ENCODE measurements around the gene HYCC1. TPM values are rescaled to one million over a fixed set of nuclear protein-coding genes. Genes with fewer than 3 reads are reported as not detected.
"Not testable (repeated sequence)": the region's sequence is repeated elsewhere in the genome, so short reads cannot be mapped to it uniquely, and the experiment has no call there.

HYCC1 gene
- total RNA-seq = 10 to 100 TPM; 19.5 to 19.7 TPM

- CTCF ChIA-PET = interaction anchor here (2.5 kb wide), 1 partner anchor 41 kb away, joined by 7 read pairs; no protein-coding TSS in a partner anchor
Observed at GRCh38 chr7:23013715-23014649, at the start of gene HYCC1. HYCC1 (minus strand) TSS chr7:23014130; CDS start chr7:22991111, 23,019 bp downstream.

GRCh38 chr7:23062452-23062851 lies 48.5 kb upstream of the HYCC1 start:
- H3K4me3 Mint-ChIP-seq = no peak overlapping the region
- no peak for DNase-seq
- H3K27me3 Mint-ChIP-seq (ENCODE audit: low read depth) = no peaks in the 10 kb centered on the region
- H3K9me3 Mint-ChIP-seq = no peaks in the 10 kb centered on the region
- no peaks in the 10 kb centered on the region for H3K36me3 Mint-ChIP-seq (ENCODE audit: low read depth)
- H3K4me1 Mint-ChIP-seq (ENCODE audit: low read depth) = no peaks in the 10 kb centered on the region
- H3K27ac Mint-ChIP-seq = no peak overlapping the region
- intact Hi-C loops (cut with micrococcal nuclease) = no loop called here
- CTCF ChIA-PET = no interaction called here

More at GRCh38 chr7:23013715-23014649, at the start of gene HYCC1:
- Mint-ChIP-seq H3K27ac (peak within 1 kb of the TSS; percentile 78), H3K9me3 (no peaks in the 10 kb centered on the region), H3K4me3 (peak within 1 kb of the TSS; percentile 89), H3K27me3 (ENCODE audit: low read depth) (peaks cover 3% of the 10 kb centered on the region), H3K4me1 (ENCODE audit: low read depth) (peaks cover 7% of the 10 kb centered on the region), H3K36me3 (ENCODE audit: low read depth) (peaks cover 3% of the 10 kb centered on the region)
- DNase-seq = peak; percentile 99
- intact Hi-C loops (cut with micrococcal nuclease) = loop anchor here (1.0 to 10.0 kb wide), 18 partner anchors 8 to 1662 kb away; partner anchors contain the start of genes CDCA7L, IGF2BP3, KLHL7 and MALSU1

GRCh38 chr7:23061327-23061726 lies 47.4 kb upstream of the HYCC1 start:
- no peaks in the 10 kb centered on the region for H3K36me3 Mint-ChIP-seq (ENCODE audit: low read depth)
- H3K4me1 Mint-ChIP-seq (ENCODE audit: low read depth) = no peaks in the 10 kb centered on the region
- intact Hi-C loops (cut with micrococcal nuclease) = no loop called here
- CTCF ChIA-PET = interaction anchor here (0.7 to 1.3 kb wide), 2 partner anchors 85 to 279 kb away, joined by 3 to 6 read pairs; no protein-coding TSS in a partner anchor
- no peak overlapping the region for H3K4me3 Mint-ChIP-seq
- no peak overlapping the region for H3K27ac Mint-ChIP-seq
- no peaks in the 10 kb centered on the region for H3K27me3 Mint-ChIP-seq (ENCODE audit: low read depth)
- DNase-seq = no peak
- no peaks in the 10 kb centered on the region for H3K9me3 Mint-ChIP-seq

GRCh38 chr7:23058408-23059096 lies 44.6 kb upstream of the HYCC1 start:
- CTCF ChIA-PET = no interaction called here

GRCh38 chr7:23055582-23056178 lies 41.8 kb upstream of the HYCC1 start:
- peaks cover under 1% of the 10 kb centered on the region for H3K4me1 Mint-ChIP-seq (ENCODE audit: low read depth)
- DNase-seq = peak; percentile 81
- H3K36me3 Mint-ChIP-seq (ENCODE audit: low read depth) = no peaks in the 10 kb centered on the region
- CTCF ChIA-PET = interaction anchor here (0.6 to 2.9 kb wide), 60 partner anchors 11 to 509 kb away, joined by 3 to 31 read pairs (median 5); partner anchors contain the start of genes HYCC1, IL6, KLHL7 and TOMM7
- H3K27me3 Mint-ChIP-seq (ENCODE audit: low read depth) = no peaks in the 10 kb centered on the region
- intact Hi-C loops (cut with micrococcal nuclease) = loop anchor here (1.0 to 5.0 kb wide), 9 partner anchors 41 to 531 kb away; partner anchors contain the start of genes HYCC1 and TOMM7
- H3K27ac Mint-ChIP-seq = no peak overlapping the region
- H3K4me3 Mint-ChIP-seq = no peak overlapping the region
- no peaks in the 10 kb centered on the region for H3K9me3 Mint-ChIP-seq

More at GRCh38 chr7:23058408-23059096, 44.6 kb upstream of the HYCC1 start:
- no peak for DNase-seq
- Mint-ChIP-seq H3K27ac (no peak overlapping the region), H3K36me3 (ENCODE audit: low read depth) (no peaks in the 10 kb centered on the region), H3K27me3 (ENCODE audit: low read depth) (no peaks in the 10 kb centered on the region), H3K4me1 (ENCODE audit: low read depth) (no peaks in the 10 kb centered on the region), H3K4me3 (no peak overlapping the region), H3K9me3 (no peaks in the 10 kb centered on the region)
- intact Hi-C loops (cut with micrococcal nuclease) = loop anchor here (5.0 kb wide), 1 partner anchor 401 kb away; no protein-coding TSS in a partner anchor

- H3K9me3 Mint-ChIP-seq; H3K4me1 Mint-ChIP-seq (ENCODE audit: low read depth); H3K4me3 Mint-ChIP-seq; H3K27ac Mint-ChIP-seq; H3K27me3 Mint-ChIP-seq (ENCODE audit: low read depth); H3K36me3 Mint-ChIP-seq (ENCODE audit: low read depth); intact Hi-C loops (cut with micrococcal nuclease): not testable (repeated sequence)
- DNase-seq = peak; percentile 10
- CTCF ChIA-PET = interaction anchor here (0.7 kb wide), 1 partner anchor 9 kb away, joined by 3 read pairs; no protein-coding TSS in a partner anchor
Observed at GRCh38 chr7:23051124-23051485, 37.2 kb upstream of the HYCC1 start.

GRCh38 chr7:23046336-23046735 lies 32.4 kb upstream of the HYCC1 start:
- DNase-seq; intact Hi-C loops (cut with micrococcal nuclease); H3K36me3 Mint-ChIP-seq (ENCODE audit: low read depth); H3K9me3 Mint-ChIP-seq; H3K27me3 Mint-ChIP-seq (ENCODE audit: low read depth); H3K4me1 Mint-ChIP-seq (ENCODE audit: low read depth); H3K27ac Mint-ChIP-seq; CTCF ChIA-PET; H3K4me3 Mint-ChIP-seq: not testable (repeated sequence)

- H3K4me1 Mint-ChIP-seq (ENCODE audit: low read depth); H3K27ac Mint-ChIP-seq; H3K27me3 Mint-ChIP-seq (ENCODE audit: low read depth); H3K4me3 Mint-ChIP-seq; intact Hi-C loops (cut with micrococcal nuclease); DNase-seq; H3K36me3 Mint-ChIP-seq (ENCODE audit: low read depth); H3K9me3 Mint-ChIP-seq: not testable (repeated sequence)
- CTCF ChIA-PET = interaction anchor here (1.1 to 2.6 kb wide), 2 partner anchors 10 to 30 kb away, joined by 3 to 20 read pairs; no protein-coding TSS in a partner anchor
Observed at GRCh38 chr7:23045086-23045485, 31.2 kb upstream of the HYCC1 start.

GRCh38 chr7:23044581-23044980 lies 30.7 kb upstream of the HYCC1 start:
- intact Hi-C loops (cut with micrococcal nuclease) = no loop called here
- H3K27me3 Mint-ChIP-seq (ENCODE audit: low read depth) = no peaks in the 10 kb centered on the region
- H3K9me3 Mint-ChIP-seq = peaks cover 3% of the 10 kb centered on the region
- DNase-seq = no peak
- H3K27ac Mint-ChIP-seq = no peak overlapping the region
- no peaks in the 10 kb centered on the region for H3K4me1 Mint-ChIP-seq (ENCODE audit: low read depth)
- CTCF ChIA-PET = interaction anchor here (0.5 to 2.6 kb wide), 6 partner anchors 11 to 137 kb away, joined by 3 to 20 read pairs (median 3); partner anchors contain the start of gene NUP42
- no peaks in the 10 kb centered on the region for H3K36me3 Mint-ChIP-seq (ENCODE audit: low read depth)
- no peak overlapping the region for H3K4me3 Mint-ChIP-seq

- no peak for DNase-seq
- peaks cover 3% of the 10 kb centered on the region for H3K9me3 Mint-ChIP-seq
- no peak overlapping the region for H3K4me3 Mint-ChIP-seq
- CTCF ChIA-PET = interaction anchor here (0.6 to 2.6 kb wide), 3 partner anchors 12 to 71 kb away, joined by 3 to 20 read pairs (median 5); no protein-coding TSS in a partner anchor
- intact Hi-C loops (cut with micrococcal nuclease) = no loop called here
- no peaks in the 10 kb centered on the region for H3K4me1 Mint-ChIP-seq (ENCODE audit: low read depth)
- H3K36me3 Mint-ChIP-seq (ENCODE audit: low read depth) = no peaks in the 10 kb centered on the region
- H3K27ac Mint-ChIP-seq = no peak overlapping the region
- no peaks in the 10 kb centered on the region for H3K27me3 Mint-ChIP-seq (ENCODE audit: low read depth)
Observed at GRCh38 chr7:23043441-23043840, 29.5 kb upstream of the HYCC1 start.

GRCh38 chr7:23039674-23040073 lies 25.7 kb upstream of the HYCC1 start:
- intact Hi-C loops (cut with micrococcal nuclease); H3K27me3 Mint-ChIP-seq (ENCODE audit: low read depth); DNase-seq; H3K4me3 Mint-ChIP-seq; H3K4me1 Mint-ChIP-seq (ENCODE audit: low read depth); H3K27ac Mint-ChIP-seq; H3K36me3 Mint-ChIP-seq (ENCODE audit: low read depth); CTCF ChIA-PET; H3K9me3 Mint-ChIP-seq: not testable (repeated sequence)
